ENCODE results near the gene TFIP11.

DNA sequence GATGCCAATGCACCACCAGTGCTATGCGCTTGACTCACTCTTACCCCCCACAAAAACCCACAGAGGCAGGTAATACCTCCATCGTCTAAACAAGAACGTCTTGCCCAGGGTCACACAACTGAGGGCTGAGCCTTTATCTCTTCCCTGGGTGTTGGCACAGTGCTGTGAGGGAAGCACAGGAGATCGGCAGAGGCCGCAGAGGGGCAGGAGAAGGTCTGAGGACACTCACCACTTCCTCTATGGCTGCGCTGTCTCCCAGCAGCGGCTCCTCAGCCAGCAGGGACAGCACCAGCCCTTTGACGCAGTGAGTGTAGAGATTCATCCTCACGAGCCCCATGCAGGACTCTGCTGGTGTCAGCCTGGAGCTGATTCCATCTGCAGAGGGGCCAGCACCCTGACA is 48.6 kb downstream of the TFIP11 start:
- no peak for TF ChIP-seq POLR2AphosphoS5 (IDR thresholded peaks at IDR 0.05; ENCODE audit: low read depth, low read length)
- no peak for TF ChIP-seq REST (IDR thresholded peaks at IDR 0.05; ENCODE audit: insufficient read depth in 1 of 2, low read depth in 2 of 2, low read length in 2 of 2)

All from PFSK-1 (cell line).